ENCODE data around the gene SYNJ1. TPM values are rescaled to one million over a fixed set of nuclear protein-coding genes. Genes with fewer than 3 reads are reported as not detected.

SYNJ1 gene
- total and polyA plus RNA-seq, 10 of the 15 experiments (the other 5 are each of a cell fraction or from before 2014, with no cell fraction given), result 1.2 to 7.0 (median 3.5) TPM

DNA sequence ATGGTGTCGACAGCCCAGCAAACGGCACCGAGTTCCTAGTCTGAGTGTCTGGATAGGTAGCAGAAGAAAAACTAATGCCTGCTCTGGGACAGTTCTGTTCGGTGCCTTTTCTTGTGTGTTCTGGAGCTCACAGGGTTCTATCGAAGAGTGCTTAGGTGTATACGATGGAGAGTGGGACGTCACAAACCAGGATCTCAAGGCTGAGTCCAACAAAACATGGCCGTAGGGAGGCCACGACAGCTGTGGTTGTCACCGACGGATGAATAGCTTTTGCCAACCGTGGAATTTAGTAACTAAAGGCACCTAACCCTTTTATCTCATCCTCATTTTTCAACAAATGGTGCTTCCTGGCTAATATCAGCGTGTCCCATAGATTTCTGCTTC lies 635 bp upstream of the SYNJ1 start:
- POLR2A ChIA-PET, result interaction anchor here (1.1 to 2.5 kb wide), 4 partner anchors 15 to 815 kb away, joined by 3 to 18 read pairs (median 4); partner anchors contain the start of genes CFAP298, PAXBP1 and SON
- no peak overlapping the region; the same call in 1 of the 2 replicates for H3K27ac ChIP-seq (ENCODE audit: control insufficient read depth, insufficient read depth)
- in situ Hi-C loops (cut with MboI), result no loop called here

More for the DNA sequence above, 635 bp upstream of the SYNJ1 start:
- intact Hi-C loops (cut with micrococcal nuclease; ENCODE audit: unreplicated experiment), result no loop called here
- Histone ChIP-seq H2AFZ (ENCODE audit: control insufficient read depth, low read depth, low read length) (peak overlapping the region; percentile 91), H3K4me1 (ENCODE audit: control insufficient read depth, insufficient read depth, low read length) (no peaks in the 10 kb centered on the region), H3K27me3 (replicated peaks in 1 of 2; ENCODE audit: control insufficient read depth in 2 of 2, insufficient read depth in 2 of 2, low read length in 1 of 2) (no peaks in the 10 kb centered on the region), H3K4me3 (peak overlapping the region; percentile 99), H4K20me1 (ENCODE audit: control insufficient read depth, insufficient read depth) (no peaks in the 10 kb centered on the region), H3K4me2 (ENCODE audit: control insufficient read depth, insufficient read depth) (peak overlapping the region; percentile 56), H3K9ac (ENCODE audit: control insufficient read depth, insufficient read depth, low read length) (peak overlapping the region; percentile 83), H3K79me2 (ENCODE audit: control insufficient read depth, insufficient read depth, low read length) (peaks cover 12% of the 10 kb centered on the region), H3K9me3 (replicated peaks; ENCODE audit: control insufficient read depth, insufficient read depth, low read length) (no peaks in the 10 kb centered on the region), H3K36me3 (ENCODE audit: control insufficient read depth in 2 of 2, insufficient read depth in 2 of 2, low read length in 1 of 2) (no peaks in the 10 kb centered on the region; a peak in 2 of 4 replicates)
- no peak for ATAC-seq
- CTCF ChIA-PET, result interaction anchor here (0.5 to 1.6 kb wide), 6 partner anchors 20 to 75 kb away, joined by 3 to 5 read pairs (median 3); no protein-coding TSS in a partner anchor
- 0 out of 2 replicates have a peak, but pooled peaks have one; percentile 6 for TF ChIP-seq SMARCA5 (IDR thresholded peaks at IDR 0.05)
- TF ChIP-seq PRDM15 (CRISPR knock-in tag; IDR thresholded peaks at IDR 0.05), result no peak
- DNase-seq (ENCODE audit: low read depth, low spot score), result no peak
- no TSS peak for BruUV-seq (replicated peaks)
- no peak for FAIRE-seq
- RAD21 ChIA-PET (ENCODE audit: unreplicated experiment), result interaction anchor here (1.2 to 1.4 kb wide), 3 partner anchors 27 to 44 kb away, joined by 3 to 7 read pairs (median 6); partner anchors contain the start of gene PAXBP1
- SMC1A ChIA-PET (ENCODE audit: uncharacterized antibody, unreplicated experiment), result interaction anchor here (0.8 to 1.8 kb wide), 6 partner anchors 13 to 71 kb away, joined by 3 to 6 read pairs (median 3); partner anchors contain the start of gene PAXBP1
- WGBS (ENCODE audit: insufficient coverage, insufficient replicate concordance, low lambda C conversion rate, missing lambda C conversion rate), result 22% methylated on average over 13 of the region's 13 CpGs
